ENCODE results near the gene TMEM79.

Gene TMEM79

GRCh38 chr1:156284112-156284511 lies at the start of gene TMEM79:
Gene TMEM79 (plus strand): TSS chr1:156284325. CDS start chr1:156285227, 902 bp downstream.
- DNase-seq (ENCODE audit: low read depth), result no peak

- no peak for DNase-seq (ENCODE audit: low read depth)
These were observed 48.0 kb upstream of the TMEM79 start for GRCh38 chr1:156236164-156236563.

GRCh38 chr1:156238248-156238647 lies 45.9 kb upstream of the TMEM79 start:
- no peak for DNase-seq (ENCODE audit: low read depth)

- DNase-seq (ENCODE audit: low read depth), result no peak
These were observed 42.8 kb upstream of the TMEM79 start for GRCh38 chr1:156241311-156241811.

GRCh38 chr1:156241926-156242325 lies 42.2 kb upstream of the TMEM79 start, which contains the start of gene BGLAP:
Gene BGLAP (plus strand): TSS chr1:156242184. CDS start chr1:156242232, 48 bp downstream.
- DNase-seq (ENCODE audit: low read depth), result no peak

- no peak for DNase-seq (ENCODE audit: low read depth)
These were observed 41.4 kb upstream of the TMEM79 start for GRCh38 chr1:156242738-156243137.

- no peak for DNase-seq (ENCODE audit: low read depth)
These were observed 40.0 kb upstream of the TMEM79 start for GRCh38 chr1:156244126-156244525.

- DNase-seq (ENCODE audit: low read depth), result no peak
These were observed 39.4 kb upstream of the TMEM79 start for GRCh38 chr1:156244712-156245111.

GRCh38 chr1:156245451-156246232 lies 38.5 kb upstream of the TMEM79 start:
- DNase-seq (ENCODE audit: low read depth), result no peak

- no peak for DNase-seq (ENCODE audit: low read depth)
These were observed 37.8 kb upstream of the TMEM79 start for GRCh38 chr1:156246241-156246780.

- DNase-seq (ENCODE audit: low read depth), result no peak
These were observed 37.2 kb upstream of the TMEM79 start for GRCh38 chr1:156246781-156247459.

GRCh38 chr1:156247460-156248322 lies 36.4 kb upstream of the TMEM79 start, which contains the start of gene PAQR6:
Gene PAQR6 (minus strand): TSS chr1:156248056. CDS start chr1:156246731, 1,325 bp downstream.
- no peak for DNase-seq (ENCODE audit: low read depth)

GRCh38 chr1:156248323-156248683 lies 35.8 kb upstream of the TMEM79 start:
- DNase-seq (ENCODE audit: low read depth), result no peak

GRCh38 chr1:156249593-156249992 lies 34.5 kb upstream of the TMEM79 start:
- no peak for DNase-seq (ENCODE audit: low read depth)

- no peak for DNase-seq (ENCODE audit: low read depth)
These were observed 32.6 kb upstream of the TMEM79 start for GRCh38 chr1:156251527-156251926.

GRCh38 chr1:156253634-156254033 lies 30.5 kb upstream of the TMEM79 start:
- no peak for DNase-seq (ENCODE audit: low read depth)

- no peak for DNase-seq (ENCODE audit: low read depth)
These were observed 26.4 kb upstream of the TMEM79 start for GRCh38 chr1:156257711-156258110.

GRCh38 chr1:156258859-156259258 lies 25.3 kb upstream of the TMEM79 start:
- no peak for DNase-seq (ENCODE audit: low read depth)

GRCh38 chr1:156259805-156260204 lies 24.3 kb upstream of the TMEM79 start:
- no peak for DNase-seq (ENCODE audit: low read depth)

- DNase-seq (ENCODE audit: low read depth), result no peak
These were observed 23.2 kb upstream of the TMEM79 start for GRCh38 chr1:156260896-156261295.

- DNase-seq (ENCODE audit: low read depth), result no peak
These were observed 21.5 kb upstream of the TMEM79 start for GRCh38 chr1:156262461-156263287.

All from stimulated activated CD8-positive, alpha-beta memory T cell treated with anti-CD3 and anti-CD28 coated beads, Interleukin-15, amount 100 ng/mL, for 24 hours (primary cell).